HepG2 (cell line): ENCODE results near the gene HS3ST5. TPM values are rescaled to one million over a fixed set of nuclear protein-coding genes. Genes with fewer than 3 reads are reported as not detected.

ENCODE experiments used
- ATAD3A ChIP-seq: sonication (generic); formaldehyde crosslinking; IDR thresholded peaks from 2 replicates; pipeline ENCODE4 v1.4.0; 2020; ENCODE audit warnings: missing genetic modification reagents
- DPF2 ChIP-seq: sonication (generic); formaldehyde crosslinking; IDR thresholded peaks from 2 replicates; pipeline ENCODE4 v1.4.0; 2020; ENCODE audit warnings: mild to moderate bottlenecking, low read depth, missing genetic modification reagents, borderline replicate concordance
- EHMT2 ChIP-seq: fragments of 200-600 bp; sonication (generic); IDR thresholded peaks from 2 replicates; pipeline ENCODE4 v1.7.0; 2017; ENCODE audit warnings: antibody characterized with exemption, low read depth, low read length, borderline replicate concordance
- EP300 ChIP-seq, 3 experiments: sonication (generic) in 1 of 3; formaldehyde crosslinking in 1 of 3; IDR thresholded peaks; 2 replicates each; pipeline versions ENCODE4 v1.5.1 to v1.6.1; 2011 to 2020; ENCODE audit warnings: low read depth in 2 of 3, low read length in 2 of 3, borderline replicate concordance in 1 of 3, improper control_type of control experiment in 1 of 3, mild to moderate bottlenecking in 1 of 3, missing genetic modification reagents in 1 of 3, moderate library complexity in 1 of 3
- FOSL1 ChIP-seq: sonication (generic); formaldehyde crosslinking; IDR thresholded peaks from 2 replicates; pipeline ENCODE4 v1.9.0; 2021; ENCODE audit warnings: missing genetic modification reagents, borderline replicate concordance
- KAT8 ChIP-seq: IDR thresholded peaks from 2 replicates; pipeline ENCODE4 v1.6.1; 2016; ENCODE audit warnings: missing genetic modification reagents, missing compliant biosample characterization
- KDM6A ChIP-seq: IDR thresholded peaks from 2 replicates; pipeline ENCODE4 v1.6.1; 2016; ENCODE audit warnings: low read depth
- MEF2D ChIP-seq: sonication (generic); formaldehyde crosslinking; IDR thresholded peaks from 2 replicates; pipeline ENCODE4 v1.5.1; 2020; ENCODE audit warnings: mild to moderate bottlenecking, missing genetic modification reagents
- MEIS2 ChIP-seq: sonication (generic); formaldehyde crosslinking; IDR thresholded peaks from 2 replicates; pipeline ENCODE4 v1.9.0; 2021; ENCODE audit warnings: mild to moderate bottlenecking, missing genetic modification reagents
- ONECUT2 ChIP-seq: sonication (generic); formaldehyde crosslinking; IDR thresholded peaks from 2 replicates; pipeline ENCODE4 v1.4.0; 2020; ENCODE audit warnings: missing genetic modification reagents
- PHF21A ChIP-seq: sonication (generic); formaldehyde crosslinking; IDR thresholded peaks from 2 replicates; pipeline ENCODE4 v1.5.0; 2020; ENCODE audit warnings: mild to moderate bottlenecking, missing genetic modification reagents
- POGZ ChIP-seq: sonication (generic); formaldehyde crosslinking; IDR thresholded peaks from 2 replicates; pipeline ENCODE4 v1.4.0; 2020; ENCODE audit warnings: mild to moderate bottlenecking, missing genetic modification reagents
- TFAP4 ChIP-seq: sonication (generic); IDR thresholded peaks from 2 replicates; pipeline ENCODE4 v1.6.1; 2016; ENCODE audit warnings: low read depth, borderline replicate concordance
- ZGPAT ChIP-seq: IDR thresholded peaks from 2 replicates; pipeline ENCODE4 v1.6.1; 2016; ENCODE audit warnings: mild to moderate bottlenecking
- ZMYM4 ChIP-seq: sonication (generic); formaldehyde crosslinking; IDR thresholded peaks from 2 replicates; pipeline ENCODE4 v1.8.1; 2023; ENCODE audit warnings: mild to moderate bottlenecking, missing genetic modification reagents
- ZNF235 ChIP-seq: sonication (generic); formaldehyde crosslinking; IDR thresholded peaks from 2 replicates; pipeline ENCODE4 v1.8.1; 2023; ENCODE audit warnings: mild to moderate bottlenecking, missing genetic modification reagents, borderline replicate concordance
- ZNF331 ChIP-seq: sonication (generic); formaldehyde crosslinking; IDR thresholded peaks from 2 replicates; pipeline ENCODE4 v1.4.0; 2020; ENCODE audit warnings: missing genetic modification reagents
- ZNF512B ChIP-seq: sonication (generic); formaldehyde crosslinking; IDR thresholded peaks from 2 replicates; pipeline ENCODE4 v1.5.1; 2020; ENCODE audit warnings: missing genetic modification reagents, mild to moderate bottlenecking, borderline replicate concordance
- ZNF616 ChIP-seq: sonication (generic); formaldehyde crosslinking; IDR thresholded peaks from 2 replicates; pipeline ENCODE4 v1.5.0; 2020; ENCODE audit warnings: low read depth, mild to moderate bottlenecking, missing genetic modification reagents
- ZNF775 ChIP-seq: sonication (generic); formaldehyde crosslinking; IDR thresholded peaks from 2 replicates; pipeline ENCODE4 v1.4.0; 2020; ENCODE audit warnings: missing genetic modification reagents, mild to moderate bottlenecking, moderate library complexity, borderline replicate concordance
- ZNF83 ChIP-seq: sonication (generic); formaldehyde crosslinking; IDR thresholded peaks from 2 replicates; pipeline ENCODE4 v1.4.0; 2020; ENCODE audit warnings: missing genetic modification reagents, mild to moderate bottlenecking, borderline replicate concordance
- polyA plus RNA-seq, 8 experiments: library from polyadenylated mRNA; depleted of rRNA in 3 of 8; stranded (reverse) in 7 of 8; unstranded in 1 of 8; fragments of >200 nt; fragmentation: Illumina TruSeq in 4 of 8; extraction: Trizol in 4 of 8; gene quantifications; 2 replicates each; pipeline versions ENCODE4 v1.2.1 to v1.2.3, GENCODE V29; 2011 to 2016; ENCODE audit warnings: low read depth in 4 of 8, missing spikeins in 1 of 8, mixed read lengths in 1 of 8; ENCODE audit not compliant: insufficient read depth in 1 of 8
- total RNA-seq, 5 experiments: library from RNA; depleted of rRNA; stranded (reverse); fragments of >200 nt; fragmentation: Illumina TruSeq; extraction: Trizol; gene quantifications; 2 replicates each; pipeline ENCODE4 v1.2.3, GENCODE V29; 2016; ENCODE audit warnings: low read depth in 1 of 5
- TF ChIP-seq, protein P1 (sequence below): sonication (generic); formaldehyde crosslinking; conservative IDR thresholded peaks from 2 replicates; pipeline ENCODE4 v1.4.0; 2020; ENCODE audit warnings: mild to moderate bottlenecking, missing genetic modification reagents, moderate library complexity

The HS3ST5 gene
- total and polyA plus RNA-seq, 2 of the 13 experiments (the other 11 are each of a cell fraction or from before 2014, with no cell fraction given) = 1.1 to 1.6 TPM

DNA sequence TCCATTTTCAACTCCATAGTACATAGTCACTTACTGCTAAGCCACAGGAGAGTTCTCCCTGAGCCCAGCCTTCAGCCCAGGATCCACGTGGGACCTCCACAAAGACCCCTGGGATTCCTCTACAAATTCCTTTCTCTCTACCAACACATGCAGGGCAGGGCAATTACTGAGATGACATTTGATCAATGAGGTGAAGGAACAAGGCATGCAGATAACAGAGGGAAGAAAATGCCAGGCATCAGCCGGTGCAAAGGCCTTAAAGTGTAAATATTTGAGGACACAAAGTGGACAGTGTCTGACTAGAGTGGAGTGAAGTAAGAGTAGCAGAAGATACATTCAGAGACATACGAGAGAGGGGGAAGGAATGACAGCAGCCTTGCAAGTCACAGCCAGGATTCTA is 70.2 kb downstream of the HS3ST5 start (continued):
- peak; percentile 77 for TF ChIP-seq ZGPAT
- TF ChIP-seq POGZ (CRISPR knock-in tag) = peak; percentile 59; the same call in 1 of the 2 replicates
- TF ChIP-seq EP300 (IDR thresholded peaks at IDR 0.05; ENCODE audit: low read depth in 2 of 2, low read length in 2 of 2) = peak in 1 of 2 experiments; percentile 80; a peak in 2 of 4 replicates
- peak; percentile 70; the same call in 1 of the 2 replicates for TF ChIP-seq EP300 (CRISPR knock-in tag; IDR thresholded peaks at IDR 0.05; ENCODE audit: borderline replicate concordance)
- TF ChIP-seq ZNF616 (CRISPR knock-in tag) = no peak
- peak; percentile 72 for TF ChIP-seq MEIS2 (CRISPR knock-in tag)
- TF ChIP-seq, protein P1, sequence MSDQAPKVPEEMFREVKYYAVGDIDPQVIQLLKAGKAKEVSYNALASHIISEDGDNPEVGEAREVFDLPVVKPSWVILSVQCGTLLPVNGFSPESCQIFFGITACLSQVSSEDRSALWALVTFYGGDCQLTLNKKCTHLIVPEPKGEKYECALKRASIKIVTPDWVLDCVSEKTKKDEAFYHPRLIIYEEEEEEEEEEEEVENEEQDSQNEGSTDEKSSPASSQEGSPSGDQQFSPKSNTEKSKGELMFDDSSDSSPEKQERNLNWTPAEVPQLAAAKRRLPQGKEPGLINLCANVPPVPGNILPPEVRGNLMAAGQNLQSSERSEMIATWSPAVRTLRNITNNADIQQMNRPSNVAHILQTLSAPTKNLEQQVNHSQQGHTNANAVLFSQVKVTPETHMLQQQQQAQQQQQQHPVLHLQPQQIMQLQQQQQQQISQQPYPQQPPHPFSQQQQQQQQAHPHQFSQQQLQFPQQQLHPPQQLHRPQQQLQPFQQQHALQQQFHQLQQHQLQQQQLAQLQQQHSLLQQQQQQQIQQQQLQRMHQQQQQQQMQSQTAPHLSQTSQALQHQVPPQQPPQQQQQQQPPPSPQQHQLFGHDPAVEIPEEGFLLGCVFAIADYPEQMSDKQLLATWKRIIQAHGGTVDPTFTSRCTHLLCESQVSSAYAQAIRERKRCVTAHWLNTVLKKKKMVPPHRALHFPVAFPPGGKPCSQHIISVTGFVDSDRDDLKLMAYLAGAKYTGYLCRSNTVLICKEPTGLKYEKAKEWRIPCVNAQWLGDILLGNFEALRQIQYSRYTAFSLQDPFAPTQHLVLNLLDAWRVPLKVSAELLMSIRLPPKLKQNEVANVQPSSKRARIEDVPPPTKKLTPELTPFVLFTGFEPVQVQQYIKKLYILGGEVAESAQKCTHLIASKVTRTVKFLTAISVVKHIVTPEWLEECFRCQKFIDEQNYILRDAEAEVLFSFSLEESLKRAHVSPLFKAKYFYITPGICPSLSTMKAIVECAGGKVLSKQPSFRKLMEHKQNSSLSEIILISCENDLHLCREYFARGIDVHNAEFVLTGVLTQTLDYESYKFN (CRISPR knock-in tag) = peak; percentile 85
- TF ChIP-seq ZNF331 = peak; percentile 80
- peak; percentile 72 for TF ChIP-seq DPF2
- peak; percentile 57; the same call in 1 of the 2 replicates for TF ChIP-seq KAT8 (CRISPR knock-in tag)
- TF ChIP-seq FOSL1 = no peak
- 0 out of 2 replicates have a peak, but pooled peaks have one; percentile 53 for TF ChIP-seq KDM6A (CRISPR knock-in tag)
- peak; percentile 63 for TF ChIP-seq ONECUT2 (CRISPR knock-in tag)
- TF ChIP-seq PHF21A (CRISPR knock-in tag) = no peak; the same call in 1 of the 2 replicates
- TF ChIP-seq ATAD3A = no peak
- no peak for TF ChIP-seq ZNF235 (CRISPR knock-in tag)
- TF ChIP-seq ZNF512B (CRISPR knock-in tag) = peak; percentile 52; the same call in 1 of the 2 replicates
- 0 out of 2 replicates have a peak, but pooled peaks have one; percentile 27 for TF ChIP-seq MEF2D (CRISPR knock-in tag)
- TF ChIP-seq TFAP4 = 0 out of 2 replicates have a peak, but pooled peaks have one; percentile 42
- no peak for TF ChIP-seq ZNF83 (CRISPR knock-in tag)
- TF ChIP-seq ZNF775 (CRISPR knock-in tag) = no peak
- 0 out of 2 replicates have a peak, but pooled peaks have one; percentile 27 for TF ChIP-seq EHMT2
- peak; percentile 85 for TF ChIP-seq ZMYM4 (CRISPR knock-in tag)
